A673 (cell line): ENCODE measurements around the gene CACYBP. TPM values are rescaled to one million over a fixed set of nuclear protein-coding genes. Genes with fewer than 3 reads are reported as not detected.

Experiments used
- BruUV-seq: library from RNA; stranded (reverse); fragments of 400-500 nt; replicated peaks from 2 replicates; lab custom pipeline; 2021; lab: Mats Ljungman, UMichigan
- CTCF ChIA-PET: fragments of 300-600 bp; sonication (Branson Sonifier 250); formaldehyde crosslinking; loops from one replicate; lab custom pipeline; 2022; ENCODE audit warnings: antibody characterized with exemption; lab: Charles Lee
- POLR2A ChIA-PET: fragments of 300-600 bp; sonication (Branson Sonifier 250); formaldehyde crosslinking; loops from one replicate; lab custom pipeline; 2022; ENCODE audit warnings: antibody characterized with exemption; ENCODE audit not compliant: low non-redundant PET; lab: Charles Lee
- DNase-seq: peaks from one replicate; pipeline ENCODE4 v3.0.0-alpha.2; 2015; ENCODE audit warnings: low spot score
- H3K27ac ChIP-seq: fragments of 200-600 bp; sonication (generic); 2 replicates; pipeline ENCODE4 v1.5.1; 2016; ENCODE audit warnings: mixed run types, low read depth, mild to moderate bottlenecking, mixed read lengths, antibody characterized with exemption, low read length; ENCODE audit not compliant: poor library complexity, severe bottlenecking
- H3K27me3 ChIP-seq: fragments of 200-600 bp; sonication (generic); replicated peaks from 2 replicates; pipeline ENCODE4 v1.6.1; 2017; ENCODE audit warnings: mixed run types, low read depth, mild to moderate bottlenecking, mixed read lengths, antibody characterized with exemption, low read length; ENCODE audit not compliant: insufficient read depth, poor library complexity
- H3K36me3 ChIP-seq: fragments of 200-600 bp; sonication (generic); 2 replicates; pipeline ENCODE4 v1.6.1; 2016; ENCODE audit warnings: mixed run types, mild to moderate bottlenecking, mixed read lengths, antibody characterized with exemption, low read length; ENCODE audit not compliant: insufficient read depth, poor library complexity, severe bottlenecking
- H3K4me1 ChIP-seq: fragments of 200-600 bp; sonication (generic); 2 replicates; pipeline ENCODE4 v1.6.1; 2017; ENCODE audit warnings: mixed run types, mild to moderate bottlenecking, mixed read lengths, antibody characterized with exemption, low read length; ENCODE audit not compliant: insufficient read depth, poor library complexity, severe bottlenecking
- H3K4me3 ChIP-seq: fragments of 200-600 bp; sonication (generic); 2 replicates; pipeline ENCODE4 v1.5.1; 2016; ENCODE audit warnings: low read depth, mixed run types, mild to moderate bottlenecking, mixed read lengths, low read length; ENCODE audit not compliant: poor library complexity, severe bottlenecking
- H3K9me3 ChIP-seq: fragments of 200-600 bp; sonication (generic); 2 replicates; pipeline ENCODE4 v1.6.1; 2016; ENCODE audit warnings: mixed run types, low read depth, mild to moderate bottlenecking, mixed read lengths, antibody characterized with exemption, low read length; ENCODE audit not compliant: poor library complexity, severe bottlenecking
- CTCF ChIP-seq: fragments of 300-800, 200-600 bp; sonication (generic); conservative IDR thresholded peaks from 2 replicates; pipeline ENCODE4 v1.5.1; 2017; ENCODE audit warnings: low read depth, mild to moderate bottlenecking, antibody characterized with exemption, low read length, moderate library complexity, mixed read lengths
- EZH2 ChIP-seq: fragments of 200-600 bp; sonication (generic); IDR thresholded peaks from 2 replicates; pipeline ENCODE4 v1.6.1; 2017; ENCODE audit warnings: borderline replicate concordance, low read depth, mild to moderate bottlenecking, mixed read lengths, antibody characterized with exemption, low read length; ENCODE audit not compliant: poor library complexity, severe bottlenecking
- intact Hi-C: fragments of 100-400 bp; cut with micrococcal nuclease; formaldehyde crosslinking; loops from one replicate; pipeline ENCODE4 v1.10.0; 2022; ENCODE audit not compliant: unreplicated experiment
- total RNA-seq: library from RNA; stranded (reverse); gene quantifications from 2 replicates; pipeline ENCODE4 v1.2.3, GENCODE V29; 2021

Gene CACYBP
- total RNA-seq, 1 experiment from 2014 or later: 307 TPM

DNA sequence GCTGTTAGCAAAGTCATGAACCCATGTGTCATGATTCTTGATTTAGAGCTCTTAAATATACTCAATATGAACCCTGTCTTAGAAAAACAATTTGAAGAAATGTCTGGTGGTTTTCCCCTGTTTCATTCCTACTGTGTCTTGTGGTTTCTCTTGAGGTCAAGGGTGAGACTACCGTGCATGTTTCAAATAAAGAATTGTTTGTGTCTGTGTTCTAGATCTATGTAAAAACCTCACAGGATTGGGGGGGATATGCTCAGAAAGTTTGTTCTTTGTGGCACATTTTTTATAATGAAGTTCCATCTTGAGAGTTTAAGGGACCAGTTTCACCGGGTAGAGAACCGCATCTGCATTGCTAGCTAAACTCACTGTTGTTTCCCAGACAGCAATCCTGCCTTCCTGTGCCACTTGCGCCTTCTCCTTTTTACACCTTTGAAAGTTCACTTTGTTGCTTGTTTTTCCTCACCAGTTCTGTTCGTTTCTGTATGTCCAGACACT is 30.9 kb upstream of the CACYBP start:
- TF ChIP-seq CTCF (no peak), EZH2 (no peak)
- DNase-seq: no peak
- H3K36me3 ChIP-seq: no peaks in the 10 kb centered on the region
- CTCF ChIA-PET: no interaction called here
- H3K4me3 ChIP-seq: no peak overlapping the region
- BruUV-seq: no TSS peak
- H3K27me3 ChIP-seq: no peaks in the 10 kb centered on the region
- H3K9me3 ChIP-seq: no peaks in the 10 kb centered on the region
- H3K27ac ChIP-seq: no peak overlapping the region
- H3K4me1 ChIP-seq: no peaks in the 10 kb centered on the region
- intact Hi-C loops: no loop called here
- POLR2A ChIA-PET: no interaction called here

DNA sequence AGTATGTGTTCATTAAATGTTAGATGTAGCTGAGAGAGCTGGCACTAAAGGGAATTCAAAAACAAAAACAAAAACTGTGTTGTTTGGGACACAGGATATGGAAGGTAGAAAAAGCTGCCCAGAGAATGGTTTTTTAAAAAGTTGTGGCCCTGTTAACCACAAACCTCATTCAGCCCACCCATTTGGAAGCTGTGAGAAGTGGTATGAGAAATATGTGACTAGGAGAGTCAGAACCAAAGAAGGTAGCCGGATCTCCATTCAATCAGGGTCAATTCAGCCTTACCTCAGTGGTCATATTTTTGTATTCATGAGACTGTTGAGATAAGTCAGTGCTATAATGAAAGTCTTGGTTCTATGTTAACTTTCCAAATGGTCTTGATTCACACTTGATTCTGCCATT is 29.8 kb upstream of the CACYBP start:
- H3K36me3 ChIP-seq: no peaks in the 10 kb centered on the region
- H3K4me3 ChIP-seq: no peak overlapping the region
- intact Hi-C loops: no loop called here
- no peak for DNase-seq
- no peak for TF ChIP-seq CTCF
- no peak for TF ChIP-seq EZH2
- H3K4me1 ChIP-seq: no peaks in the 10 kb centered on the region
- CTCF ChIA-PET: no interaction called here
- POLR2A ChIA-PET: interaction anchor here (0.6 kb wide), 1 partner anchor 269 kb away, joined by 6 read pairs; no protein-coding TSS in a partner anchor
- no peaks in the 10 kb centered on the region for H3K27me3 ChIP-seq
- no peaks in the 10 kb centered on the region for H3K9me3 ChIP-seq
- no peak overlapping the region for H3K27ac ChIP-seq
- no TSS peak for BruUV-seq

DNA sequence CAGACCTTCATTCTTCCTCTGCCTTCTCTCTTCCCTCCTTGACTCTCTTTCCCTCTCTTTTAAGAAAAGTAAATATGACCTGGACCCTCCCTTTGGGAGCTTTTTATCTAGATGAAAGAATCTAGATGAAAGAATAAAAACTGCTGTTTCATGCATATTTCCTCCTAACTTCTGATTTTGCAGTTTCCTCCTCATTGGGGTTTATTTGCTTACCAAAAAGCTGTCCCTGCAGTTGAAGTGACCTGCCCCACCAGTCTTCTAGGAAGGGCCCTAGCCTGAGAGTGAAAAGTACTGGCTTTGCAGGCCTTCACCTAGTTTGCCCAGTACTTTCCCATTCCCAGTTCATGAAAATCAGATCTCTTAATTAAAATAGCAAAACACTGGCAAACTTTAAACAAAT is 28.3 kb upstream of the CACYBP start:
- H3K9me3 ChIP-seq: no peaks in the 10 kb centered on the region
- no peaks in the 10 kb centered on the region for H3K36me3 ChIP-seq
- no peak for DNase-seq
- H3K4me1 ChIP-seq: no peaks in the 10 kb centered on the region
- intact Hi-C loops: no loop called here
- no peaks in the 10 kb centered on the region for H3K27me3 ChIP-seq
- no TSS peak for BruUV-seq
- ChIA-PET POLR2A (no interaction called here), CTCF (no interaction called here)
- no peak overlapping the region for H3K4me3 ChIP-seq
- H3K27ac ChIP-seq: no peak overlapping the region
- no peak for TF ChIP-seq CTCF
